ENCODE data around the gene TEPSIN.

The TEPSIN gene

DNA sequence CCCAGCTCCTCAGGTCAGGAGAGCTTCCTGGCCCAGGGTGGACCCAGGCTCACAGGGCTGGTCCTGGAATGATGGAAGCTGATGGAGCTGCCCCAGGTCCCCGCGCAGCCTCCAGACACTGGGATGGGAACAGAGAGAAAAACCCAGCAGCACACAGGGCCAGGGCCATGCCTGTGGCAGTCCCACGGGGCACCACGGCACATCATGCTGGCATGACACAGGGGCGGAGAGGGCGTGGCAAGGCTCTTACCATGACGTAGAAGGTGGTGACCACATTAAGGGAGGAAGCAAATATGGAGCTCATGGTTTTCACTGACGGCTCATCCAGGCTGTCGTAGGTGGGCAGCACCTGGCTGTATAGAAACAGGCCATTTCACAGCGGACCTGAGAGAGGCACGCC, 37.9 kb upstream of the TEPSIN start:
- TF ChIP-seq GABPA (IDR thresholded peaks at IDR 0.05; ENCODE audit: low read depth) (no peak), SPI1 (IDR thresholded peaks at IDR 0.05; ENCODE audit: borderline replicate concordance, low read depth) (no peak), POLR2AphosphoS5 (IDR thresholded peaks at IDR 0.05; ENCODE audit: low read depth) (no peak)
- TF ChIP-seq, protein P1, sequence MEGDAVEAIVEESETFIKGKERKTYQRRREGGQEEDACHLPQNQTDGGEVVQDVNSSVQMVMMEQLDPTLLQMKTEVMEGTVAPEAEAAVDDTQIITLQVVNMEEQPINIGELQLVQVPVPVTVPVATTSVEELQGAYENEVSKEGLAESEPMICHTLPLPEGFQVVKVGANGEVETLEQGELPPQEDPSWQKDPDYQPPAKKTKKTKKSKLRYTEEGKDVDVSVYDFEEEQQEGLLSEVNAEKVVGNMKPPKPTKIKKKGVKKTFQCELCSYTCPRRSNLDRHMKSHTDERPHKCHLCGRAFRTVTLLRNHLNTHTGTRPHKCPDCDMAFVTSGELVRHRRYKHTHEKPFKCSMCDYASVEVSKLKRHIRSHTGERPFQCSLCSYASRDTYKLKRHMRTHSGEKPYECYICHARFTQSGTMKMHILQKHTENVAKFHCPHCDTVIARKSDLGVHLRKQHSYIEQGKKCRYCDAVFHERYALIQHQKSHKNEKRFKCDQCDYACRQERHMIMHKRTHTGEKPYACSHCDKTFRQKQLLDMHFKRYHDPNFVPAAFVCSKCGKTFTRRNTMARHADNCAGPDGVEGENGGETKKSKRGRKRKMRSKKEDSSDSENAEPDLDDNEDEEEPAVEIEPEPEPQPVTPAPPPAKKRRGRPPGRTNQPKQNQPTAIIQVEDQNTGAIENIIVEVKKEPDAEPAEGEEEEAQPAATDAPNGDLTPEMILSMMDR (IDR thresholded peaks at IDR 0.05; ENCODE audit: insufficient read depth, low read length), result no peak
- TF ChIP-seq, protein P2, sequence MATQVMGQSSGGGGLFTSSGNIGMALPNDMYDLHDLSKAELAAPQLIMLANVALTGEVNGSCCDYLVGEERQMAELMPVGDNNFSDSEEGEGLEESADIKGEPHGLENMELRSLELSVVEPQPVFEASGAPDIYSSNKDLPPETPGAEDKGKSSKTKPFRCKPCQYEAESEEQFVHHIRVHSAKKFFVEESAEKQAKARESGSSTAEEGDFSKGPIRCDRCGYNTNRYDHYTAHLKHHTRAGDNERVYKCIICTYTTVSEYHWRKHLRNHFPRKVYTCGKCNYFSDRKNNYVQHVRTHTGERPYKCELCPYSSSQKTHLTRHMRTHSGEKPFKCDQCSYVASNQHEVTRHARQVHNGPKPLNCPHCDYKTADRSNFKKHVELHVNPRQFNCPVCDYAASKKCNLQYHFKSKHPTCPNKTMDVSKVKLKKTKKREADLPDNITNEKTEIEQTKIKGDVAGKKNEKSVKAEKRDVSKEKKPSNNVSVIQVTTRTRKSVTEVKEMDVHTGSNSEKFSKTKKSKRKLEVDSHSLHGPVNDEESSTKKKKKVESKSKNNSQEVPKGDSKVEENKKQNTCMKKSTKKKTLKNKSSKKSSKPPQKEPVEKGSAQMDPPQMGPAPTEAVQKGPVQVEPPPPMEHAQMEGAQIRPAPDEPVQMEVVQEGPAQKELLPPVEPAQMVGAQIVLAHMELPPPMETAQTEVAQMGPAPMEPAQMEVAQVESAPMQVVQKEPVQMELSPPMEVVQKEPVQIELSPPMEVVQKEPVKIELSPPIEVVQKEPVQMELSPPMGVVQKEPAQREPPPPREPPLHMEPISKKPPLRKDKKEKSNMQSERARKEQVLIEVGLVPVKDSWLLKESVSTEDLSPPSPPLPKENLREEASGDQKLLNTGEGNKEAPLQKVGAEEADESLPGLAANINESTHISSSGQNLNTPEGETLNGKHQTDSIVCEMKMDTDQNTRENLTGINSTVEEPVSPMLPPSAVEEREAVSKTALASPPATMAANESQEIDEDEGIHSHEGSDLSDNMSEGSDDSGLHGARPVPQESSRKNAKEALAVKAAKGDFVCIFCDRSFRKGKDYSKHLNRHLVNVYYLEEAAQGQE (IDR thresholded peaks at IDR 0.05; ENCODE audit: insufficient replicate concordance, low read depth), result no peak
- no peak for DNase-seq (ENCODE audit: low read depth in 1 of 2, low spot score in 1 of 2)
- Histone ChIP-seq H3K27ac (replicated peaks) (no peak overlapping the region), H3K4me3 (replicated peaks; ENCODE audit: insufficient read depth, low read length) (no peak overlapping the region), H3K27me3 (ENCODE audit: insufficient read depth, poor library complexity, severe bottlenecking) (no peaks in the 10 kb centered on the region)

DNA sequence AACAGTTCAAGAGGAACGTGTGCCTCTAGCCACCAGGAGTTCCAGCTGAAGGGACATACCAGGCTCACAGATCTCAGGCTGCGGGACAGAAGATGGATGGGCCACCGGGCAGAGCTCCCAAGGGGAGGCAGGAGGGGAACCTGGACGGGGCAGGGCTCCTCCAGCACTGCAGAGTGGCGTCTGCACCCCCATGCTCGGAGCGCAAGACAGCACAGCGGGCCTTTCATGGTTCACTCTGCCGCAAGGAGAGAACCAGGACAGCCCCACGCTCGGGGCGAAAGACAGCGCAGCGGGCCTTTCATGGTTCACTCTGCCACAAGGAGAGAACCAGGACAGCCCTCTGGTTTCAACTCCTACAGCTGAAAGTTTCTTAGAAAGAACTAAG, 35.6 kb upstream of the TEPSIN start:
- TF ChIP-seq, protein P2 (IDR thresholded peaks at IDR 0.05; ENCODE audit: insufficient replicate concordance, low read depth), result no peak
- TF ChIP-seq POLR2AphosphoS5 (IDR thresholded peaks at IDR 0.05; ENCODE audit: low read depth) (no peak), GABPA (IDR thresholded peaks at IDR 0.05; ENCODE audit: low read depth) (no peak), SPI1 (IDR thresholded peaks at IDR 0.05; ENCODE audit: borderline replicate concordance, low read depth) (no peak)
- TF ChIP-seq, protein P1 (IDR thresholded peaks at IDR 0.05; ENCODE audit: insufficient read depth, low read length), result no peak
- DNase-seq (ENCODE audit: low read depth in 1 of 2, low spot score in 1 of 2), result no peak
- Histone ChIP-seq H3K27me3 (ENCODE audit: insufficient read depth, poor library complexity, severe bottlenecking) (no peaks in the 10 kb centered on the region), H3K27ac (replicated peaks) (no peak overlapping the region), H3K4me3 (replicated peaks; ENCODE audit: insufficient read depth, low read length) (no peak overlapping the region)

DNA sequence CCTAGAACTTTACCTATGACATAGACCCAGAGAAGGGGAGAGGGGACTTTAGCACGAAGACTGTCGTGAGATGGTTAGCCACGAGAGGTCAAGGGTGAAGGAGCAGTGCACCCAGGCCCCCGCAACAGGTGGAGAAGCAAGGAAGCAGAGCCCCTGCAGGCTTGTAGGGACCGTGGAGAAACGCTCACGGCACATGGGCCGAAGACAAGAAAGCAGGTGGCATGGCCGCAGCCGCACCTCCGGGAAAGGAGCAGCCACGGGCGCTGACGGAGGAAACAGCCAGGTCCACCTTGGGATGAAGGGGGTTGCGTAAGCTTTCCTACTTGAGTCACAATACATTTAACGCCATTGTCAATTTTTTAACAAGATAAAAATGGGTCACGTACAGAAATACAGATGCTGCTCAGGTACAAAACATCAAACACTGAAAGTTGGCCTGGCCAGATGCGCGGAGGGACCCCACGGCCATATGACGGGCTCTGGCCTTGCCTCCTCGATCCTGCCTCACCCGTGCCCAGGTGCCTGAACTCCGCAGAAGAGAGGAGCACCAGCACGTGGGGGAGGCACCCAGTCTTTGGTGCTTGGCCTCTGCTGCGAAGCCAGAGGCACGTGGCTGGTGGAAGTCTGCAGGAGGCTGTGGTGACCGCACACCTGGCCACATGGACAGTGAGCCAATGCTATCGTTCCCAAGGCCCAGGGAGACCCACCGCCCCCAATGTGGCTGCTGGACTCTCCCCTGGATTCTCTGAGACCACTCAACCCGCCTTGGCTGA, 35.0 kb upstream of the TEPSIN start:
- no peak for TF ChIP-seq GABPA (IDR thresholded peaks at IDR 0.05; ENCODE audit: low read depth)
- no peak for TF ChIP-seq SPI1 (IDR thresholded peaks at IDR 0.05; ENCODE audit: borderline replicate concordance, low read depth)
- TF ChIP-seq, protein P1 (IDR thresholded peaks at IDR 0.05; ENCODE audit: insufficient read depth, low read length), result no peak
- no peak for TF ChIP-seq POLR2AphosphoS5 (IDR thresholded peaks at IDR 0.05; ENCODE audit: low read depth)
- TF ChIP-seq, protein P2 (IDR thresholded peaks at IDR 0.05; ENCODE audit: insufficient replicate concordance, low read depth), result no peak
- DNase-seq (ENCODE audit: low read depth in 1 of 2, low spot score in 1 of 2), result no peak
- H3K27ac ChIP-seq (replicated peaks), result no peak overlapping the region
- H3K4me3 ChIP-seq (replicated peaks; ENCODE audit: insufficient read depth, low read length), result no peak overlapping the region
- H3K27me3 ChIP-seq (ENCODE audit: insufficient read depth, poor library complexity, severe bottlenecking), result no peaks in the 10 kb centered on the region
